ENCODE data around the gene PAQR8. TPM values are rescaled to one million over a fixed set of nuclear protein-coding genes. Genes with fewer than 3 reads are reported as not detected.

The PAQR8 gene
- total RNA-seq, 1 experiment from 2014 or later: 3.0 TPM

- Histone ChIP-seq H2BK20ac (ENCODE audit: low read depth, low read length, poor library complexity, severe bottlenecking) (no peak overlapping the region), H3K4ac (ENCODE audit: low read depth, low read length) (no peak overlapping the region), H2BK5ac (ENCODE audit: insufficient read length, low read length) (no peak overlapping the region), H3K27me3 (ENCODE audit: insufficient read depth, low read length) (no peaks in the 10 kb centered on the region), H4K20me1 (ENCODE audit: control insufficient read depth, insufficient read depth, insufficient read length) (no peaks in the 10 kb centered on the region), H3K9me3 (ENCODE audit: control insufficient read depth, low read depth, low read length) (no peaks in the 10 kb centered on the region), H4K5ac (ENCODE audit: insufficient read length, low read depth, low read length) (no peak overlapping the region), H3K79me2 (ENCODE audit: insufficient read depth, low read length) (no peaks in the 10 kb centered on the region), H2AK5ac (ENCODE audit: insufficient read length, low read length) (no peak overlapping the region), H3K18ac (ENCODE audit: insufficient read length, low read depth, low read length) (no peak overlapping the region), H2AFZ (ENCODE audit: low read length) (no peak overlapping the region), H3K56ac (ENCODE audit: insufficient read length, low read depth, low read length) (no peak overlapping the region), H3K27ac (ENCODE audit: insufficient read length, low read depth, low read length) (no peak overlapping the region), H2BK120ac (ENCODE audit: low read depth, low read length, poor library complexity, severe bottlenecking) (no peak overlapping the region), H3T11ph (ENCODE audit: low read length) (no peak overlapping the region), H3K14ac (ENCODE audit: insufficient read depth, low read length) (no peak overlapping the region), H3K23ac (ENCODE audit: insufficient read length, low read depth, low read length) (no peak overlapping the region), H4K8ac (replicated peaks; ENCODE audit: insufficient read length, low read depth, low read length) (no peak overlapping the region), H3K23me2 (ENCODE audit: insufficient read length, low read depth, low read length, poor library complexity, severe bottlenecking) (no peaks in the 10 kb centered on the region), H2BK15ac (ENCODE audit: low read depth, low read length) (no peak overlapping the region), H3K9ac (ENCODE audit: extremely low read depth, insufficient read length, low read length) (no peak overlapping the region), H2BK12ac (ENCODE audit: insufficient read length, low read depth, low read length) (no peak overlapping the region), H3K4me2 (ENCODE audit: insufficient read depth, insufficient read length, low read length) (no peak overlapping the region), H4K91ac (ENCODE audit: insufficient read length, low read depth, low read length) (no peak overlapping the region), H3K79me1 (ENCODE audit: insufficient read depth, low read depth, low read length, poor library complexity, severe bottlenecking) (no peaks in the 10 kb centered on the region), H3K4me1 (ENCODE audit: insufficient read depth, low read length) (no peaks in the 10 kb centered on the region; the same call in 1 of the 2 replicates)
- Mint-ChIP-seq H3K27ac (no peak overlapping the region; a peak in 1 of 7 replicates), H3K36me3 (ENCODE audit: insufficient read depth in 1 of 3, low read depth in 3 of 3) (no peaks in the 10 kb centered on the region), H3K9me3 (no peaks in the 10 kb centered on the region), H3K4me1 (peaks cover under 1 to 3% of the 10 kb centered on the region in 2 experiments; a peak in 3 of 4 replicates), H3K27me3 (ENCODE audit: low read depth) (peaks cover 3% of the 10 kb centered on the region), H3K4me3 (no peak overlapping the region)
- no peak for TF ChIP-seq CTCF (conservative IDR thresholded peaks at IDR 0.05)
- no peak for DNase-seq
These were observed 26.4 kb upstream of the PAQR8 start for GRCh38 chr6:52335576-52335975.

Measured in H9 (cell line).